HepG2 (cell line): Measurements from ENCODE around the gene BPIFB6. TPM values are rescaled to one million over a fixed set of nuclear protein-coding genes. Genes with fewer than 3 reads are reported as not detected.

Source experiments
- ATAC-seq: fragments of 200-7000 bp; cut with Tn5 transposase; 3 replicates; pipeline ENCODE4 v1.9.1; 2020; ENCODE audit warnings: mild to moderate bottlenecking, moderate library complexity
- BruUV-seq: library from RNA; stranded (reverse); fragments of 400-500 nt; replicated peaks from 2 replicates; lab custom pipeline; 2021; lab: Mats Ljungman, UMichigan
- CTCF ChIA-PET: fragments of 300-600 bp; formaldehyde crosslinking; extraction: SDS; loops from one replicate; lab custom pipeline; 2021; ENCODE audit warnings: low total read pairs, inconsistent platforms, low intra/inter-chr PET ratio; lab: Yijun Ruan, JAX
- POLR2A ChIA-PET: fragments of 350-600 bp; sonication (Branson Sonifier 250); formaldehyde crosslinking; loops from one replicate; lab custom pipeline; 2020; ENCODE audit warnings: antibody characterized with exemption, inconsistent platforms; lab: Yijun Ruan, JAX
- DNase-seq: peaks from one replicate; pipeline ENCODE4 v3.0.0-alpha.2; 2015; ENCODE audit warnings: low spot score
- FAIRE-seq: peaks from 3 replicates; lab custom pipeline; 2011; peaks lifted over from hg19 to GRCh38; lab: Jason Lieb, UNC
- H2AFZ ChIP-seq: one replicate; pipeline ENCODE4 v1.6.1; 2011; ENCODE audit warnings: low read length, inconsistent platforms
- H3K27ac ChIP-seq: fragments of 300-600 bp; 3 replicates; pipeline ENCODE4 v1.8.0; 2011; ENCODE audit warnings: mixed run types, mild to moderate bottlenecking, mixed read lengths, low read length, inconsistent platforms; ENCODE audit not compliant: insufficient read depth; ENCODE audit errors: extremely low read length
- H3K27me3 ChIP-seq, 2 experiments: fragments of 200-600 bp in 1 of 2; 2 replicates in 1 of 2; 3 replicates in 1 of 2; pipeline versions ENCODE4 v1.6.0 to v1.8.0; 2011; ENCODE audit warnings: low read length in 2 of 2, mild to moderate bottlenecking in 2 of 2, moderate library complexity in 2 of 2, inconsistent platforms in 1 of 2; ENCODE audit not compliant: insufficient read depth in 2 of 2, control insufficient read depth in 1 of 2
- H3K36me3 ChIP-seq, 2 experiments: fragments of 200-600 bp in 1 of 2; replicated peaks in 1 of 2; 2 replicates in 1 of 2; 3 replicates in 1 of 2; pipeline versions ENCODE4 v1.5.1 to v1.8.0; 2011; ENCODE audit warnings: low read length in 2 of 2, inconsistent platforms in 1 of 2; ENCODE audit not compliant: insufficient read depth in 2 of 2, control insufficient read depth in 1 of 2
- H3K4me1 ChIP-seq: 2 replicates; pipeline ENCODE4 v1.5.1; 2012; ENCODE audit warnings: low read length, inconsistent platforms; ENCODE audit not compliant: insufficient read depth
- H3K4me2 ChIP-seq: 2 replicates; pipeline ENCODE4 v1.6.0; 2011; ENCODE audit warnings: low read depth, low read length, inconsistent platforms
- H3K4me3 ChIP-seq, 3 experiments: fragments of 200-600 bp in 1 of 3; sonication (generic), shearing (Covaris generic) in 1 of 3; replicated peaks in 1 of 3; 2 replicates each; pipeline ENCODE4 v1.5.1; 2011 to 2016; ENCODE audit warnings: low read length in 3 of 3, inconsistent platforms in 2 of 3, low read depth in 2 of 3, mild to moderate bottlenecking in 2 of 3, control low read depth in 1 of 3, mixed read lengths in 1 of 3; ENCODE audit not compliant: insufficient read depth in 1 of 3
- H3K79me2 ChIP-seq: one replicate; pipeline ENCODE4 v1.6.1; 2011; ENCODE audit warnings: low read length, inconsistent platforms; ENCODE audit not compliant: insufficient read depth
- H3K9ac ChIP-seq: 2 replicates; pipeline ENCODE4 v1.6.0; 2011; ENCODE audit warnings: mild to moderate bottlenecking, low read depth, low read length, inconsistent platforms; ENCODE audit not compliant: insufficient read depth
- H3K9me3 ChIP-seq: 2 replicates; pipeline ENCODE4 v1.5.1; 2012; ENCODE audit warnings: mild to moderate bottlenecking, low read length
- H4K20me1 ChIP-seq: 2 replicates; pipeline ENCODE4 v1.6.0; 2011; ENCODE audit warnings: inconsistent platforms, mild to moderate bottlenecking, low read length, moderate library complexity; ENCODE audit not compliant: insufficient read depth
- CHD4 ChIP-seq: fragments of 200-600 bp; sonication (generic); IDR thresholded peaks from 2 replicates; pipeline ENCODE4 v1.7.0; 2017; ENCODE audit warnings: mild to moderate bottlenecking, low read length, borderline replicate concordance
- GTF2F1 ChIP-seq: fragments of 150-350 bp; IDR thresholded peaks from 2 replicates; pipeline ENCODE4 v1.6.1; 2014; ENCODE audit warnings: low read length
- ISL2 ChIP-seq: sonication (generic); formaldehyde crosslinking; IDR thresholded peaks from 2 replicates; pipeline ENCODE4 v1.5.0; 2020; ENCODE audit warnings: missing genetic modification reagents
- NONO ChIP-seq, 2 experiments: fragments of 450-650 bp in 1 of 2; sonication (generic) in 1 of 2; formaldehyde crosslinking in 1 of 2; IDR thresholded peaks in 1 of 2; conservative IDR thresholded peaks in 1 of 2; 2 replicates each; pipeline versions ENCODE4 v1.6.1 to v1.8.0; 2017 to 2022; ENCODE audit warnings: mild to moderate bottlenecking in 1 of 2, missing genetic modification reagents in 1 of 2, moderate library complexity in 1 of 2
- RFXANK ChIP-seq: IDR thresholded peaks from 2 replicates; pipeline ENCODE4 v1.6.1; 2016
- TOE1 ChIP-seq: sonication (generic); formaldehyde crosslinking; IDR thresholded peaks from 2 replicates; pipeline ENCODE4 v1.4.0; 2020; ENCODE audit warnings: mild to moderate bottlenecking, missing genetic modification reagents
- ZNF256 ChIP-seq: sonication (generic); formaldehyde crosslinking; conservative IDR thresholded peaks from 2 replicates; pipeline ENCODE4 v1.4.0; 2020; ENCODE audit warnings: missing genetic modification reagents
- ZNF546 ChIP-seq: sonication (generic); formaldehyde crosslinking; conservative IDR thresholded peaks from 2 replicates; pipeline ENCODE4 v1.8.1; 2023; ENCODE audit warnings: mild to moderate bottlenecking, missing genetic modification reagents
- ZNF792 ChIP-seq: IDR thresholded peaks from 2 replicates; pipeline ENCODE4 v1.6.1; 2016
- WGBS: methylation state at CpG from one replicate; pipeline ENCODE4 v1.1.6; 2017; ENCODE audit warnings: low lambda C conversion rate; 5-methylcytosine and 5-hydroxymethylcytosine counted together
- in situ Hi-C: cut with HindIII; loops from 2 replicates; pipeline ENCODE4 v1.10.0; 2017; ENCODE audit warnings: low pct_unique_long_range_greater_than_20kb; ENCODE audit not compliant: extremely low pct_ligation_motif_present
- intact Hi-C: fragments of 100-400 bp; cut with micrococcal nuclease; formaldehyde crosslinking; loops from one replicate; pipeline ENCODE4 v1.10.0; 2022; ENCODE audit not compliant: unreplicated experiment
- polyA plus RNA-seq, 8 experiments: library from polyadenylated mRNA; depleted of rRNA in 3 of 8; stranded (reverse) in 7 of 8; unstranded in 1 of 8; fragments of >200 nt; fragmentation: Illumina TruSeq in 4 of 8; extraction: Trizol in 4 of 8; gene quantifications; 2 replicates each; pipeline versions ENCODE4 v1.2.1 to v1.2.3, GENCODE V29; 2011 to 2016; ENCODE audit warnings: low read depth in 4 of 8, missing spikeins in 1 of 8, mixed read lengths in 1 of 8; ENCODE audit not compliant: insufficient read depth in 1 of 8
- total RNA-seq, 5 experiments: library from RNA; depleted of rRNA; stranded (reverse); fragments of >200 nt; fragmentation: Illumina TruSeq; extraction: Trizol; gene quantifications; 2 replicates each; pipeline ENCODE4 v1.2.3, GENCODE V29; 2016; ENCODE audit warnings: low read depth in 1 of 5
- TF ChIP-seq, protein P1 (sequence below): sonication (generic); formaldehyde crosslinking; IDR thresholded peaks from 2 replicates; pipeline ENCODE4 v1.8.0; 2022; ENCODE audit warnings: missing genetic modification reagents, mild to moderate bottlenecking, borderline replicate concordance
- TF ChIP-seq, protein P2 (sequence below): sonication (generic); formaldehyde crosslinking; IDR thresholded peaks from 2 replicates; pipeline ENCODE4 v1.4.0; 2020; ENCODE audit warnings: missing genetic modification reagents
- TF ChIP-seq, protein P3 (sequence below): sonication (generic); formaldehyde crosslinking; IDR thresholded peaks from 2 replicates; pipeline ENCODE4 v1.4.0; 2020; ENCODE audit warnings: missing genetic modification reagents
- TF ChIP-seq, protein P4 (sequence below): sonication (generic); formaldehyde crosslinking; IDR thresholded peaks from 2 replicates; pipeline ENCODE4 v1.8.0; 2022; ENCODE audit warnings: low read depth, missing genetic modification reagents

Gene BPIFB6
- total and polyA plus RNA-seq, 2 of the 13 experiments (the other 11 are each of a cell fraction or from before 2014, with no cell fraction given) = 0.13 to 1.7 TPM

DNA sequence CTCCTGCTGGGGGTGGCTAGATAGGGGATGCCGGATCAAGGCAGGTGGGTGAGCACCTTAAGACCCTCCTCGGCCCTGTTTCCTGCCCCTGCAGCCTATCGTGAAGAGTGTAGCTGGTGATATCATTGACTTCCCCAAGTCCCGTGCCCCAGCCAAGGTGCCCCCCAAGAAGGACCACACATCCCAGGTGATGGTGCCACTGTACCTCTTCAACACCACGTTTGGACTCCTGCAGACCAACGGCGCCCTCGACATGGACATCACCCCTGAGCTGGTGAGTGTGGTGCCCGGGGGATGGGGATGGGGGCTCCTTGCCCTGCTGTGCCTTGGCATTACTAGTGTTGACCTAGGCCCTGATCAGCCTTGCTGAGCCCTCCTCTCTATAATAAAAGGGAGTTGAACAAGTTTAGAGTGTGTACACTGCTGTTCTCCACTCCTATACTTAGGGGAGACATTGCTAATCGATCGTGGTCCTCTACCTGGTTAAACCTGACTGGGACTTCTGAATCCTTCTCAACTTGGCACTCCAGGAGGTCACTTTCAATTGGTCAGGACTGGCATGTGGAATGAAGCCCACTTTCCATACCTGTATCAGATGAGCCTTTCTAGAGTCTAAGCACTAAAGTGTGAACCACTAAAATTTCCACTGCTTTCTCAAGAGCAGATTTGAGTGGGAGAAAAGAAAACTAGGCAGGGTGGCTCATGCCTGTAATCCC is 33.3 kb downstream of the BPIFB6 start (continued):
- TF ChIP-seq, protein P1, sequence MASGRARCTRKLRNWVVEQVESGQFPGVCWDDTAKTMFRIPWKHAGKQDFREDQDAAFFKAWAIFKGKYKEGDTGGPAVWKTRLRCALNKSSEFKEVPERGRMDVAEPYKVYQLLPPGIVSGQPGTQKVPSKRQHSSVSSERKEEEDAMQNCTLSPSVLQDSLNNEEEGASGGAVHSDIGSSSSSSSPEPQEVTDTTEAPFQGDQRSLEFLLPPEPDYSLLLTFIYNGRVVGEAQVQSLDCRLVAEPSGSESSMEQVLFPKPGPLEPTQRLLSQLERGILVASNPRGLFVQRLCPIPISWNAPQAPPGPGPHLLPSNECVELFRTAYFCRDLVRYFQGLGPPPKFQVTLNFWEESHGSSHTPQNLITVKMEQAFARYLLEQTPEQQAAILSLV (CRISPR knock-in tag) = no peak
- TF ChIP-seq GTF2F1 (no peak), ZNF792 (no peak), NONO (IDR thresholded peaks at IDR 0.05) (no peak), NONO (CRISPR knock-in tag; conservative IDR thresholded peaks at IDR 0.05) (no peak)
- TF ChIP-seq, protein P2, sequence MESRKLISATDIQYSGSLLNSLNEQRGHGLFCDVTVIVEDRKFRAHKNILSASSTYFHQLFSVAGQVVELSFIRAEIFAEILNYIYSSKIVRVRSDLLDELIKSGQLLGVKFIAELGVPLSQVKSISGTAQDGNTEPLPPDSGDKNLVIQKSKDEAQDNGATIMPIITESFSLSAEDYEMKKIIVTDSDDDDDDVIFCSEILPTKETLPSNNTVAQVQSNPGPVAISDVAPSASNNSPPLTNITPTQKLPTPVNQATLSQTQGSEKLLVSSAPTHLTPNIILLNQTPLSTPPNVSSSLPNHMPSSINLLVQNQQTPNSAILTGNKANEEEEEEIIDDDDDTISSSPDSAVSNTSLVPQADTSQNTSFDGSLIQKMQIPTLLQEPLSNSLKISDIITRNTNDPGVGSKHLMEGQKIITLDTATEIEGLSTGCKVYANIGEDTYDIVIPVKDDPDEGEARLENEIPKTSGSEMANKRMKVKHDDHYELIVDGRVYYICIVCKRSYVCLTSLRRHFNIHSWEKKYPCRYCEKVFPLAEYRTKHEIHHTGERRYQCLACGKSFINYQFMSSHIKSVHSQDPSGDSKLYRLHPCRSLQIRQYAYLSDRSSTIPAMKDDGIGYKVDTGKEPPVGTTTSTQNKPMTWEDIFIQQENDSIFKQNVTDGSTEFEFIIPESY (CRISPR knock-in tag) = no peak

DNA sequence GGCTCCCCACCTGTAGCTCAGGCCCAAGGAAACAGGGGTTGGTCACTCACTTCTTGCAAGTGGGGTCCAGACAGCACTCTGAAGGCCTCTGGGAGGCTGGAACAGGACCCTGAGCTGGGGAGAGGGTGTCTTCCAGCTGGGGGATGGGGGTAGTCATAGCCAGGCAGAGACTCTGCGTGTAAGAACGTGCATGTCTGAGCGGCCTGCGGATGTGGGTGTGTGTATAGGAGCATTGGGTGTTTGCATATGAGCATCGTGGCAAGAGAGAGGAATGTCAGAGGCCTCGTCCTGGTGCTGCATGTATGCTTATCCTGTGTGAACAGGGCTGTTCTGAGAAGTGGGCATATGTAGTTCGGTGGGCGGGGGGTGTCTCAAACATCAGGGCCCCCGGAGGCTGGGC is 34.3 kb downstream of the BPIFB6 start:
- Histone ChIP-seq H3K4me1 (no peaks in the 10 kb centered on the region), H4K20me1 (no peaks in the 10 kb centered on the region), H3K36me3 (no peaks in the 10 kb centered on the region), H3K4me3 (no peak overlapping the region), H3K9me3 (no peaks in the 10 kb centered on the region), H3K4me2 (no peak overlapping the region), H3K9ac (no peak overlapping the region), H3K27ac (no peak overlapping the region), H3K27me3 (peaks cover 12 to 71% of the 10 kb centered on the region in 2 experiments), H2AFZ (no peak overlapping the region), H3K79me2 (no peaks in the 10 kb centered on the region)
- ATAC-seq (peak; percentile 19; the same call in 2 of the 3 replicates), DNase-seq (no peak), FAIRE-seq (no peak)
- BruUV-seq = no TSS peak
- ChIA-PET POLR2A (no interaction called here), CTCF (no interaction called here)
- intact Hi-C loops = no loop called here
- 5% methylated on average over 9 of the region's 9 CpGs for WGBS
- in situ Hi-C loops = no loop called here
- TF ChIP-seq RFXANK (CRISPR knock-in tag) (no peak), ZNF546 (CRISPR knock-in tag) (no peak), ZNF256 (CRISPR knock-in tag) (no peak), CHD4 (no peak), ISL2 (no peak), TOE1 (no peak)
- TF ChIP-seq, protein P3, sequence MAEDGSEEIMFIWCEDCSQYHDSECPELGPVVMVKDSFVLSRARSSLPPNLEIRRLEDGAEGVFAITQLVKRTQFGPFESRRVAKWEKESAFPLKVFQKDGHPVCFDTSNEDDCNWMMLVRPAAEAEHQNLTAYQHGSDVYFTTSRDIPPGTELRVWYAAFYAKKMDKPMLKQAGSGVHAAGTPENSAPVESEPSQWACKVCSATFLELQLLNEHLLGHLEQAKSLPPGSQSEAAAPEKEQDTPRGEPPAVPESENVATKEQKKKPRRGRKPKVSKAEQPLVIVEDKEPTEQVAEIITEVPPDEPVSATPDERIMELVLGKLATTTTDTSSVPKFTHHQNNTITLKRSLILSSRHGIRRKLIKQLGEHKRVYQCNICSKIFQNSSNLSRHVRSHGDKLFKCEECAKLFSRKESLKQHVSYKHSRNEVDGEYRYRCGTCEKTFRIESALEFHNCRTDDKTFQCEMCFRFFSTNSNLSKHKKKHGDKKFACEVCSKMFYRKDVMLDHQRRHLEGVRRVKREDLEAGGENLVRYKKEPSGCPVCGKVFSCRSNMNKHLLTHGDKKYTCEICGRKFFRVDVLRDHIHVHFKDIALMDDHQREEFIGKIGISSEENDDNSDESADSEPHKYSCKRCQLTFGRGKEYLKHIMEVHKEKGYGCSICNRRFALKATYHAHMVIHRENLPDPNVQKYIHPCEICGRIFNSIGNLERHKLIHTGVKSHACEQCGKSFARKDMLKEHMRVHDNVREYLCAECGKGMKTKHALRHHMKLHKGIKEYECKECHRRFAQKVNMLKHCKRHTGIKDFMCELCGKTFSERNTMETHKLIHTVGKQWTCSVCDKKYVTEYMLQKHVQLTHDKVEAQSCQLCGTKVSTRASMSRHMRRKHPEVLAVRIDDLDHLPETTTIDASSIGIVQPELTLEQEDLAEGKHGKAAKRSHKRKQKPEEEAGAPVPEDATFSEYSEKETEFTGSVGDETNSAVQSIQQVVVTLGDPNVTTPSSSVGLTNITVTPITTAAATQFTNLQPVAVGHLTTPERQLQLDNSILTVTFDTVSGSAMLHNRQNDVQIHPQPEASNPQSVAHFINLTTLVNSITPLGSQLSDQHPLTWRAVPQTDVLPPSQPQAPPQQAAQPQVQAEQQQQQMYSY (CRISPR knock-in tag) = no peak
- TF ChIP-seq, protein P4, sequence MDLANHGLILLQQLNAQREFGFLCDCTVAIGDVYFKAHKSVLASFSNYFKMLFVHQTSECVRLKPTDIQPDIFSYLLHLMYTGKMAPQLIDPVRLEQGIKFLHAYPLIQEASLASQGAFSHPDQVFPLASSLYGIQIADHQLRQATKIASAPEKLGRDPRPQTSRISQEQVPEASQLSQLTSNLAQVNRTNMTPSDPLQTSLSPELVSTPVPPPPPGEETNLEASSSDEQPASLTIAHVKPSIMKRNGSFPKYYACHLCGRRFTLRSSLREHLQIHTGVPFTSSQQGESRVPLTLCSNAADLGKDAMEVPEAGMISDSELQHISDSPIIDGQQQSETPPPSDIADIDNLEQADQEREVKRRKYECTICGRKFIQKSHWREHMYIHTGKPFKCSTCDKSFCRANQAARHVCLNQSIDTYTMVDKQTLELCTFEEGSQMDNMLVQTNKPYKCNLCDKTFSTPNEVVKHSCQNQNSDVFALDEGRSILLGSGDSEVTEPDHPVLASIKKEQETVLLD (CRISPR knock-in tag) = no peak
